HCT116 (cell line): ENCODE results near the gene GPATCH2L.

Experiments
- EGR1 ChIP-seq: IDR thresholded peaks from 2 replicates; pipeline ENCODE4 v1.6.1; 2012; ENCODE audit warnings: low read depth
- EZH2 ChIP-seq: fragments of 200-600 bp; sonication (generic); IDR thresholded peaks from 2 replicates; pipeline ENCODE4 v1.6.1; 2017; ENCODE audit warnings: antibody characterized with exemption, mixed run types
- JUND ChIP-seq: IDR thresholded peaks from 2 replicates; pipeline ENCODE4 v1.6.1; 2012
- SIN3A ChIP-seq: IDR thresholded peaks from 2 replicates; pipeline ENCODE4 v1.6.1; 2012; ENCODE audit warnings: low read depth
- ZNF274 ChIP-seq: fragments of 200-500 bp; sonication (Bioruptor generic); IDR thresholded peaks from 2 replicates; pipeline ENCODE4 v1.6.1; 2014; ENCODE audit warnings: mild to moderate bottlenecking, low read depth, low read length, inconsistent platforms
- TF ChIP-seq, protein P1 (sequence below), 3 experiments: fragments of 200-600 bp in 1 of 3; sonication (generic) in 1 of 3; IDR thresholded peaks in 2 of 3; conservative IDR thresholded peaks in 1 of 3; 2 replicates each; pipeline ENCODE4 v1.5.1; 2012 to 2017; ENCODE audit warnings: low read depth in 2 of 3, low read length in 2 of 3, antibody characterized with exemption in 1 of 3, borderline replicate concordance in 1 of 3, control low read depth in 1 of 3, mild to moderate bottlenecking in 1 of 3, mixed read lengths in 1 of 3, mixed run types in 1 of 3, moderate library complexity in 1 of 3; ENCODE audit not compliant: insufficient read depth in 1 of 3

DNA sequence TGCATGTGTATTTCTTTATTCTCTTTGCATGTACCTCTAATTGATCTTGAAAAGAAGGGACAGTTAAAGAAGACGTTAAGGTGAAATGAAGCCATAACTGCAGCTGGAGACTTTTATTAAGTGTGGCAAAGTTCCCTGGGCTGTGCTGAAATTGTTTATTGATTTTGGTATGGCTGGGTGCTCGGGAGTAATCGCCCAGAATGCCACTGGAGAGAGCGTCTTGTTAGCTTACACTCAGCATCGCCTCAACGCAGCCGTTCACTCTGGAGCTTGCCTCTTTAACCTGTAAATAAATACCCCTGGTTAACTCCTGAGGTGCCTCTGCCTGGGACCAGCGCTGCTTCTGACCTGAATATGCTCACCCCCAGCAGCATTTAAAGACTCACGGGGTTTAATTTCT is 98.6 kb downstream of the GPATCH2L start:
- TF ChIP-seq SIN3A = no peak
- TF ChIP-seq, protein P1, sequence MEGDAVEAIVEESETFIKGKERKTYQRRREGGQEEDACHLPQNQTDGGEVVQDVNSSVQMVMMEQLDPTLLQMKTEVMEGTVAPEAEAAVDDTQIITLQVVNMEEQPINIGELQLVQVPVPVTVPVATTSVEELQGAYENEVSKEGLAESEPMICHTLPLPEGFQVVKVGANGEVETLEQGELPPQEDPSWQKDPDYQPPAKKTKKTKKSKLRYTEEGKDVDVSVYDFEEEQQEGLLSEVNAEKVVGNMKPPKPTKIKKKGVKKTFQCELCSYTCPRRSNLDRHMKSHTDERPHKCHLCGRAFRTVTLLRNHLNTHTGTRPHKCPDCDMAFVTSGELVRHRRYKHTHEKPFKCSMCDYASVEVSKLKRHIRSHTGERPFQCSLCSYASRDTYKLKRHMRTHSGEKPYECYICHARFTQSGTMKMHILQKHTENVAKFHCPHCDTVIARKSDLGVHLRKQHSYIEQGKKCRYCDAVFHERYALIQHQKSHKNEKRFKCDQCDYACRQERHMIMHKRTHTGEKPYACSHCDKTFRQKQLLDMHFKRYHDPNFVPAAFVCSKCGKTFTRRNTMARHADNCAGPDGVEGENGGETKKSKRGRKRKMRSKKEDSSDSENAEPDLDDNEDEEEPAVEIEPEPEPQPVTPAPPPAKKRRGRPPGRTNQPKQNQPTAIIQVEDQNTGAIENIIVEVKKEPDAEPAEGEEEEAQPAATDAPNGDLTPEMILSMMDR (IDR thresholded peaks at IDR 0.05 in 2 of 3, conservative IDR thresholded peaks at IDR 0.05 in 1 of 3; ENCODE audit: borderline replicate concordance in 1 of 3, insufficient read depth in 1 of 3, low read depth in 2 of 3, low read length in 2 of 3) = no peak
- no peak for TF ChIP-seq ZNF274
- TF ChIP-seq JUND = no peak
- TF ChIP-seq EZH2 = no peak
- no peak for TF ChIP-seq EGR1
